ENCODE results near the gene GPR137C. TPM values are rescaled to one million over a fixed set of nuclear protein-coding genes. Genes with fewer than 3 reads are reported as not detected.
A peak's percentile ranks its signal among the peaks of the same experiment; 100 is the strongest.

The GPR137C gene
- total and polyA plus RNA-seq, 2 of the 4 experiments (the other 2 are of a cell fraction), result 0.72 to 0.91 TPM

- no peak overlapping the region for H2AK9ac ChIP-seq (replicated peaks; ENCODE audit: low read depth, low read length, poor library complexity)
- H3K79me1 ChIP-seq (ENCODE audit: low read depth in 1 of 2, low read length in 2 of 2), result no peaks in the 10 kb centered on the region
- H2BK15ac ChIP-seq (ENCODE audit: low read depth, low read length), result no peak overlapping the region
- H4K5ac ChIP-seq (ENCODE audit: low read depth, low read length), result no peak overlapping the region
- no peaks in the 10 kb centered on the region for H3K27me3 ChIP-seq (ENCODE audit: control insufficient read depth, insufficient read depth, low read length)
- no peak overlapping the region for H2BK5ac ChIP-seq (ENCODE audit: low read depth, low read length, poor library complexity, severe bottlenecking)
- no peak overlapping the region for H3K4ac ChIP-seq (ENCODE audit: low read depth, low read length)
- dilution Hi-C loops (cut with HindIII; ENCODE audit: low sequenced_read_pairs, unreplicated experiment) (no loop called here), intact Hi-C loops (cut with micrococcal nuclease) (no loop called here), in situ Hi-C loops (cut with MboI; ENCODE audit: low sequenced_read_pairs) (no loop called here)
- POLR2A ChIA-PET (ENCODE audit: unreplicated experiment), result no interaction called here
- no peak overlapping the region for H3K56ac ChIP-seq (ENCODE audit: extremely low read depth, insufficient read depth, low read length)
- DNase-seq (no peak), ATAC-seq (ENCODE audit: low read depth) (no peak)
- no peak overlapping the region for H2BK120ac ChIP-seq (ENCODE audit: low read depth, low read length)
- H3K9ac ChIP-seq (ENCODE audit: low read depth, low read length), result no peak overlapping the region
- no peak overlapping the region for H3K18ac ChIP-seq (ENCODE audit: low read depth, low read length)
- no CpG with 5 or more reads among the region's 1 CpG for WGBS, 2 experiments (ENCODE audit: extremely low coverage in 2 of 2, insufficient read length in 1 of 2)
- H4K8ac ChIP-seq (ENCODE audit: low read depth in 2 of 2, low read length in 2 of 2), result no peak overlapping the region
- H3K27ac ChIP-seq (ENCODE audit: insufficient read depth, low read length), result no peak overlapping the region
- TF ChIP-seq POLR2A (IDR thresholded peaks at IDR 0.05; ENCODE audit: low read depth, low read length), result no peak
- TF ChIP-seq MAFK (IDR thresholded peaks at IDR 0.05; ENCODE audit: low read depth, low read length), result peak; percentile 94
- TF ChIP-seq USF2 (IDR thresholded peaks at IDR 0.05; ENCODE audit: low read depth, low read length), result no peak
- H3K36me3 ChIP-seq (ENCODE audit: control insufficient read depth, insufficient read depth, low read length), result no peaks in the 10 kb centered on the region
- no TSS peak for BruUV-seq (replicated peaks)
- H3K4me3 ChIP-seq (ENCODE audit: insufficient read depth, low read depth, low read length), result no peak overlapping the region
- H3K23ac ChIP-seq (ENCODE audit: low read depth, low read length), result no peak overlapping the region
- H3K4me1 ChIP-seq (ENCODE audit: control insufficient read depth, insufficient read depth, low read length), result no peaks in the 10 kb centered on the region
- no peak overlapping the region for H2AK5ac ChIP-seq (ENCODE audit: low read depth, low read length)
- H2BK20ac ChIP-seq (ENCODE audit: low read depth, low read length), result no peak overlapping the region
- H3K9me3 ChIP-seq (ENCODE audit: control insufficient read depth, insufficient read depth, low read length), result no peaks in the 10 kb centered on the region
- no peak overlapping the region for H4K91ac ChIP-seq (ENCODE audit: insufficient read depth, low read depth, low read length)
- H3K4me2 ChIP-seq (ENCODE audit: low read depth, low read length), result no peak overlapping the region
- CTCF ChIA-PET, result interaction anchor here (0.9 kb wide), 1 partner anchor 34 kb away, joined by 5 read pairs; no protein-coding TSS in a partner anchor
- no peaks in the 10 kb centered on the region for H4K20me1 ChIP-seq (ENCODE audit: insufficient read depth, low read length)
- H2AFZ ChIP-seq (replicated peaks; ENCODE audit: low read length, poor library complexity), result no peak overlapping the region
- H3K14ac ChIP-seq (replicated peaks; ENCODE audit: low read depth, low read length), result no peak overlapping the region
- no peaks in the 10 kb centered on the region for H3K9me1 ChIP-seq (ENCODE audit: insufficient read depth, low read length)
Measured at GRCh38 chr14:52598568-52598967, 45.9 kb downstream of the GPR137C start.
